Astrocyte (in vitro differentiated cells and primary cell): ENCODE data around the gene ZNF3.

ENCODE experiments used
- EZH2 ChIP-seq: IDR thresholded peaks from 2 replicates; pipeline ENCODE4 v1.6.1; 2012; ENCODE audit warnings: mild to moderate bottlenecking, low read length, inconsistent platforms; ENCODE audit not compliant: insufficient read depth
- TF ChIP-seq, protein P1 (sequence below): IDR thresholded peaks from 2 replicates; pipeline ENCODE4 v1.5.1; 2011; ENCODE audit warnings: low read depth, mild to moderate bottlenecking, inconsistent platforms, low read length, moderate library complexity; ENCODE audit not compliant: insufficient read depth

DNA sequence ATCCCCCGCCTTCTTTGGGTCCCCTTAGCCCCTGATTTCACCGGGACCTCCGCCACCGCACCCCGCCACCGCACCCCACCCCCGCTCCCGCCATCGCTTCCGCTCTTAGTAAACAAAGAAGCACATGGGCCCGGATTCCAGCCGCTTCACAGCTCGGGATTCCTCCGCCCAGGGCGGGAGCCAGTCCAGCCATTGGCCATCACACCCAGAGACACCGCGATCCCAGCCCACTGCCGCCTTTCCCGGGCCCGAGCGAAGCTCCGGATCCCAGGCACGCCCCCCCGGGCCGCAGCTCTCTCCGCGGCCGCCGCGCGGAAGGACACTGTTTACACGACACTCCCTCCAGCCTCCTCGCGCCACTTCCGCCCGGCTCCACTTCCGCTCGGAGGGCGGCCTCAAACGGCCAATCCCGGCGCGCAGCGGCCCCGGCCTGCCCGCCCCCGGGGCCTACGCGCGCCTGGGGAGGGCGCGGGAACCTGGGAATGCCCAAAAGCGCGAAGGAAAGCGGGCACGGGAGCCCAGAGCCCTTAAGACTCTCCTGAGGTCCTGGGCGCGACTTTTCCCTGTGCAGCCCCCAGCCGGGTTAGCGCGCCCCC is 19.0 kb upstream of the ZNF3 start:
- TF ChIP-seq, protein P1, sequence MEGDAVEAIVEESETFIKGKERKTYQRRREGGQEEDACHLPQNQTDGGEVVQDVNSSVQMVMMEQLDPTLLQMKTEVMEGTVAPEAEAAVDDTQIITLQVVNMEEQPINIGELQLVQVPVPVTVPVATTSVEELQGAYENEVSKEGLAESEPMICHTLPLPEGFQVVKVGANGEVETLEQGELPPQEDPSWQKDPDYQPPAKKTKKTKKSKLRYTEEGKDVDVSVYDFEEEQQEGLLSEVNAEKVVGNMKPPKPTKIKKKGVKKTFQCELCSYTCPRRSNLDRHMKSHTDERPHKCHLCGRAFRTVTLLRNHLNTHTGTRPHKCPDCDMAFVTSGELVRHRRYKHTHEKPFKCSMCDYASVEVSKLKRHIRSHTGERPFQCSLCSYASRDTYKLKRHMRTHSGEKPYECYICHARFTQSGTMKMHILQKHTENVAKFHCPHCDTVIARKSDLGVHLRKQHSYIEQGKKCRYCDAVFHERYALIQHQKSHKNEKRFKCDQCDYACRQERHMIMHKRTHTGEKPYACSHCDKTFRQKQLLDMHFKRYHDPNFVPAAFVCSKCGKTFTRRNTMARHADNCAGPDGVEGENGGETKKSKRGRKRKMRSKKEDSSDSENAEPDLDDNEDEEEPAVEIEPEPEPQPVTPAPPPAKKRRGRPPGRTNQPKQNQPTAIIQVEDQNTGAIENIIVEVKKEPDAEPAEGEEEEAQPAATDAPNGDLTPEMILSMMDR = no peak
- TF ChIP-seq EZH2 = no peak
